Measurements from ENCODE around the gene ACOX3. TPM values are rescaled to one million over a fixed set of nuclear protein-coding genes. Genes with fewer than 3 reads are reported as not detected.

Gene ACOX3
- total RNA-seq, 1 experiment from 2014 or later, result 12.2 TPM

- Histone ChIP-seq H3K4me2 (ENCODE audit: low read length) (no peak overlapping the region), H3K9me2 (replicated peaks; ENCODE audit: low read length) (no peaks in the 10 kb centered on the region), H3K79me2 (ENCODE audit: low read length) (no peaks in the 10 kb centered on the region), H3F3A (ENCODE audit: low read length, unreplicated experiment) (no peaks in the 10 kb centered on the region), H3K27me3 (ENCODE audit: low read length) (no peaks in the 10 kb centered on the region), H3K27ac (ENCODE audit: low read length) (no peak overlapping the region), H3K9me3 (ENCODE audit: low read length) (no peaks in the 10 kb centered on the region), H2AFZ (ENCODE audit: low read length) (no peak overlapping the region), H4K20me1 (ENCODE audit: low read length) (no peaks in the 10 kb centered on the region), H3K4me1 (ENCODE audit: insufficient read depth, low read length) (peaks cover 6% of the 10 kb centered on the region; the same call in 1 of the 2 replicates), H3K4me3 (ENCODE audit: low read length) (no peak overlapping the region), H3K9ac (ENCODE audit: low read length) (no peak overlapping the region), H3K36me3 (ENCODE audit: low read depth, low read length) (no peaks in the 10 kb centered on the region)
- DNase-seq (no peak), ATAC-seq (no peak)
- intact Hi-C loops (cut with micrococcal nuclease), result no loop called here
- CTCF ChIA-PET, result no interaction called here
- POLR2A ChIA-PET (ENCODE audit: unreplicated experiment), result no interaction called here
- TF ChIP-seq CTCF (conservative IDR thresholded peaks at IDR 0.05; ENCODE audit: low read depth, low read length) (no peak), EZH2 (IDR thresholded peaks at IDR 0.05; ENCODE audit: low read length, unreplicated experiment) (no peak), EZH2phosphoT487 (IDR thresholded peaks at IDR 0.05; ENCODE audit: borderline replicate concordance, low read length) (no peak)
- no TSS peak for BruUV-seq (replicated peaks)
Measured at GRCh38 chr4:8328866-8329559, 111.5 kb downstream of the ACOX3 start.

GRCh38 chr4:8328456-8328855 is 112.1 kb downstream of the ACOX3 start:
- no peak for TF ChIP-seq EZH2phosphoT487 (IDR thresholded peaks at IDR 0.05; ENCODE audit: borderline replicate concordance, low read length)
- no peak for TF ChIP-seq CTCF (conservative IDR thresholded peaks at IDR 0.05; ENCODE audit: low read depth, low read length)
- no peak for TF ChIP-seq EZH2 (IDR thresholded peaks at IDR 0.05; ENCODE audit: low read length, unreplicated experiment)
- H3K9ac ChIP-seq (ENCODE audit: low read length), result no peak overlapping the region
- H3K27me3 ChIP-seq (ENCODE audit: low read length), result no peaks in the 10 kb centered on the region
- no peak overlapping the region for H3K4me3 ChIP-seq (ENCODE audit: low read length)
- ChIA-PET CTCF (no interaction called here), POLR2A (ENCODE audit: unreplicated experiment) (no interaction called here)
- BruUV-seq (replicated peaks), result no TSS peak
- H3K4me2 ChIP-seq (ENCODE audit: low read length), result no peak overlapping the region
- H3K79me2 ChIP-seq (ENCODE audit: low read length), result no peaks in the 10 kb centered on the region
- H3K27ac ChIP-seq (ENCODE audit: low read length), result no peak overlapping the region
- no peaks in the 10 kb centered on the region for H3K36me3 ChIP-seq (ENCODE audit: low read depth, low read length)
- no peaks in the 10 kb centered on the region for H3K9me3 ChIP-seq (ENCODE audit: low read length)
- H3K4me1 ChIP-seq (ENCODE audit: insufficient read depth, low read length), result peaks cover 6% of the 10 kb centered on the region; the same call in 1 of the 2 replicates
- DNase-seq (no peak), ATAC-seq (no peak)
- no peak overlapping the region for H2AFZ ChIP-seq (ENCODE audit: low read length)
- no peaks in the 10 kb centered on the region for H3K9me2 ChIP-seq (replicated peaks; ENCODE audit: low read length)
- intact Hi-C loops (cut with micrococcal nuclease), result no loop called here
- H3F3A ChIP-seq (ENCODE audit: low read length, unreplicated experiment), result no peaks in the 10 kb centered on the region
- H4K20me1 ChIP-seq (ENCODE audit: low read length), result no peaks in the 10 kb centered on the region

DNA sequence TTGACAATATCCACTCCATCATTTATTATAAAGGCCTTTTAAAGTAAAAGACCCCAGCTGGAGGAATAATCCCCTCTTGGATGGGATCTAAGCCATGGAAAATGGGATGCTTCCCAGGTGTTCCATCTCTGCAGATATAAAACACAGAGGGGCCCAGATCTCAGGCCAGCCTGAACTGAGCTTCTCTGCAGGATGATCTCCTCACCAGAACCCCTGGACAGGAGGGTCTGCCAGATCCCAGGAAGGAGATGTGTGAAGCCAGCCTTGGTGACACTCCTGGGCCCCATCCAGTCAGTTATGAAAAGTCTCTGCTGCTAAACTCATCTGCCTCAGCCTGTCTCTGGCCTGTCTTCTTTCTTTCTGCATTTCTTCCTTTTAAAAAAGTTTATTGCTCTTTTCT is 114.3 kb downstream of the ACOX3 start:
- Histone ChIP-seq H3K9ac (ENCODE audit: low read length) (no peak overlapping the region), H3F3A (ENCODE audit: low read length, unreplicated experiment) (no peaks in the 10 kb centered on the region), H2AFZ (ENCODE audit: low read length) (no peak overlapping the region), H3K27me3 (ENCODE audit: low read length) (no peaks in the 10 kb centered on the region), H3K27ac (ENCODE audit: low read length) (no peak overlapping the region), H3K79me2 (ENCODE audit: low read length) (no peaks in the 10 kb centered on the region), H4K20me1 (ENCODE audit: low read length) (no peaks in the 10 kb centered on the region), H3K9me2 (replicated peaks; ENCODE audit: low read length) (no peaks in the 10 kb centered on the region), H3K4me3 (ENCODE audit: low read length) (no peak overlapping the region), H3K4me2 (ENCODE audit: low read length) (no peak overlapping the region), H3K4me1 (ENCODE audit: insufficient read depth, low read length) (peaks cover 6% of the 10 kb centered on the region; the same call in 1 of the 2 replicates), H3K36me3 (ENCODE audit: low read depth, low read length) (no peaks in the 10 kb centered on the region), H3K9me3 (ENCODE audit: low read length) (no peaks in the 10 kb centered on the region)
- DNase-seq (no peak), ATAC-seq (no peak)
- TF ChIP-seq CTCF (conservative IDR thresholded peaks at IDR 0.05; ENCODE audit: low read depth, low read length) (no peak), EZH2 (IDR thresholded peaks at IDR 0.05; ENCODE audit: low read length, unreplicated experiment) (no peak), EZH2phosphoT487 (IDR thresholded peaks at IDR 0.05; ENCODE audit: borderline replicate concordance, low read length) (no peak)
- BruUV-seq (replicated peaks), result no TSS peak
- intact Hi-C loops (cut with micrococcal nuclease), result no loop called here
- CTCF ChIA-PET, result no interaction called here
- POLR2A ChIA-PET (ENCODE audit: unreplicated experiment), result no interaction called here
